Measurements from ENCODE around the gene MTOR. TPM values are rescaled to one million over a fixed set of nuclear protein-coding genes. Genes with fewer than 3 reads are reported as not detected.
"Not testable (repeated sequence)": the region's sequence is repeated elsewhere in the genome, so short reads cannot be mapped to it uniquely, and the experiment has no call there.

Gene MTOR
- total RNA-seq, 4 donors from 2014 or later = 32.9 to 43.7 (median 39.3) TPM

DNA sequence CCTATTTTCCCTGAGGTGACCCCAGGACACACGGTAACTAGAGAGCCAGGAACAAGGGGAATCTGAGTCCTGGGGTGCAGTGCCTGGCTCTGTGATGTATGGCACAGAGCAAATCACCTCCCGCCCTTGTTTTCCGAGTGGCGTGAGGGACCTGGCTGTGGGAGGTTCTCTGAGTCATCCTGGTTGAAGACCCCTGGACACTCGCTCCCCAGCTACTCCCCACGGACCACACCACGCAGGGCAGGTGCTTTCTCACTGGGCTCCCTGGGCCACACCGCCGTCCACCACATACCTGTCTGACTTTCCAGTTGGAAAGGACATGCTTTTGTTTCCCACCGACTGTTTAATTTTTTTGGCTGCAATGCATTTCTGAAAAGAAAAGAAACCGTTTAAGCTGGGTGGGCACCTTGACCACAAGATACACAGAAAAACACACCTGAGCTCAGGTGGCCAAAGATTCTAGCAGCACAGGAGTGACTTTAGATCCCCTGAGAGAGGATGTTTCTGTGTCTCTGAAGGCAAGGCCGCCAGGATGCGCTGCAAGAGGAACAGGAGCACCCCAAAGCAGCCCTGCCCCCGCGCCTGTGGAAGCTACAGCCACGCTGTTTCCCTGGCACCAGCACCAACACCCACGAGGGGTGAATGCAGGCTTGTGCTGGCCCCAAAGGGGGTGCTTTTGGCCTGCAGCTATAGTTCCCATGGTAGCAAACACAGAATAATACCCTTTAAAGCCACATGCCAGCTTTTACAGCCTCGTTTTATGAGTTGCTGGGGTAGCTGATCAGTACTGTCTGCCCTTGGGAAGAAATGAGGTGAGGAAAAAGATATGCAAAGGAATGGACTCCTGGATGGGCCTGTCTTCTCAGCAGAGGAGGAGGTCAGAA, 194.4 kb downstream of the MTOR start:
- Histone ChIP-seq H3K4me1 (peaks cover 5% of the 10 kb centered on the region), H3K9me3 (no peaks in the 10 kb centered on the region), H3K27me3 (no peaks in the 10 kb centered on the region), H3K27ac (no peak overlapping the region), H3K36me3 (peaks cover 87% of the 10 kb centered on the region), H3K4me3 (no peak overlapping the region)
- no peak for TF ChIP-seq EP300 (IDR thresholded peaks at IDR 0.05)
- no peak for TF ChIP-seq POLR2A (IDR thresholded peaks at IDR 0.05)
- TF ChIP-seq POLR2AphosphoS5 (IDR thresholded peaks at IDR 0.05) = no peak
- TF ChIP-seq, protein P1, sequence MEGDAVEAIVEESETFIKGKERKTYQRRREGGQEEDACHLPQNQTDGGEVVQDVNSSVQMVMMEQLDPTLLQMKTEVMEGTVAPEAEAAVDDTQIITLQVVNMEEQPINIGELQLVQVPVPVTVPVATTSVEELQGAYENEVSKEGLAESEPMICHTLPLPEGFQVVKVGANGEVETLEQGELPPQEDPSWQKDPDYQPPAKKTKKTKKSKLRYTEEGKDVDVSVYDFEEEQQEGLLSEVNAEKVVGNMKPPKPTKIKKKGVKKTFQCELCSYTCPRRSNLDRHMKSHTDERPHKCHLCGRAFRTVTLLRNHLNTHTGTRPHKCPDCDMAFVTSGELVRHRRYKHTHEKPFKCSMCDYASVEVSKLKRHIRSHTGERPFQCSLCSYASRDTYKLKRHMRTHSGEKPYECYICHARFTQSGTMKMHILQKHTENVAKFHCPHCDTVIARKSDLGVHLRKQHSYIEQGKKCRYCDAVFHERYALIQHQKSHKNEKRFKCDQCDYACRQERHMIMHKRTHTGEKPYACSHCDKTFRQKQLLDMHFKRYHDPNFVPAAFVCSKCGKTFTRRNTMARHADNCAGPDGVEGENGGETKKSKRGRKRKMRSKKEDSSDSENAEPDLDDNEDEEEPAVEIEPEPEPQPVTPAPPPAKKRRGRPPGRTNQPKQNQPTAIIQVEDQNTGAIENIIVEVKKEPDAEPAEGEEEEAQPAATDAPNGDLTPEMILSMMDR (IDR thresholded peaks at IDR 0.05) = no peak
- DNase-seq (ENCODE audit: low spot score in 2 of 2) = peak; percentile 40 to 70
- 83% methylated on average over 18 of the region's 18 CpGs for WGBS

DNA sequence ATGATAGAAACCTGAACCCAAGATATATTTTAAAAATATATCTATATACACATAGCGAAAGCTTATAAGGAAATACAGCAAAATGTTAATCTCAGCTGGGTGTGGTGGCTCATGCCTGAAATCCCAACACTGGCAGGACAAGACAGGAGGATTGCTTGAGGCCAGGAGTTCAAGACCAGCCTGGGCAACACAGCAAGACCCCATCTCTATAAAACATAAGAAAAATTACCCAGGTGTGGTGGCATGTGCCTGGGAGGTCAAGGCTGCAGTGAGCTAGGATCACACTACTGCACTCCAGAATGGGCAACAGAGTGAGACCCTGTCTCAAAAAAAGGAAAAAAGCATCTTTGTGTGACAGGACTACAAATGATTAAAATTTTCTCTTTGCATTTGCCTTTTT, 196.6 kb downstream of the MTOR start:
- Histone ChIP-seq H3K27ac (no peak overlapping the region), H3K36me3 (peaks cover 65% of the 10 kb centered on the region), H3K4me3 (no peak overlapping the region), H3K27me3 (no peaks in the 10 kb centered on the region), H3K9me3 (no peaks in the 10 kb centered on the region), H3K4me1 (peaks cover 14% of the 10 kb centered on the region)
- DNase-seq (ENCODE audit: low spot score in 2 of 2) = peak in 1 of 2 donors; percentile 11
- TF ChIP-seq POLR2AphosphoS5 (IDR thresholded peaks at IDR 0.05) (no peak), POLR2A (IDR thresholded peaks at IDR 0.05) (no peak), EP300 (IDR thresholded peaks at IDR 0.05) (no peak)
- TF ChIP-seq, protein P1 (IDR thresholded peaks at IDR 0.05) = no peak
- 97% methylated on average over 1 of the region's 1 CpG for WGBS

DNA sequence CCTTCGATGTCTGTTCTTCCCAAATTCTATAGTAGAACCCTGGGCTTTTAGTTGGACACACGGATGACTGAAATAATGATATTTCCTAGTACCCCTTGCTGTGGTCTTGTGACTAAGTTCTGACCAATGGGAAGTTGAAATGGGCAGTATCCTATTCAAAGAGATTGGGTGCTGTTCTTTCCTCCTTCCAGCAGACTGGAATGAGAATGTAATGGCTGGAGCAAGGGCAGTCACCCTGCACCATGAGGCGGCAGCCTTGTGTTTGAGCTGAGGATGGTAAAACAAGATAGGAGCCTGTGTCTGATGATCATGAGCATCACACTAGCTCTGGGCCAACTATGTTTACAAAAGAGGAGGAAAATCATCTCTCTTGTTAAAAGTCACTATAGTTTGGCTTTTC, 197.4 kb downstream of the MTOR start:
- DNase-seq (ENCODE audit: low spot score in 2 of 2) = no peak
- Histone ChIP-seq H3K36me3 (peaks cover 56% of the 10 kb centered on the region), H3K9me3 (no peaks in the 10 kb centered on the region), H3K4me1 (peaks cover 17% of the 10 kb centered on the region), H3K27me3 (no peaks in the 10 kb centered on the region), H3K4me3 (no peak overlapping the region), H3K27ac (no peak overlapping the region)
- 98% methylated on average over 3 of the region's 3 CpGs for WGBS
- no peak for TF ChIP-seq POLR2AphosphoS5 (IDR thresholded peaks at IDR 0.05)
- no peak for TF ChIP-seq POLR2A (IDR thresholded peaks at IDR 0.05)
- TF ChIP-seq, protein P1 (IDR thresholded peaks at IDR 0.05) = no peak
- TF ChIP-seq EP300 (IDR thresholded peaks at IDR 0.05) = no peak

DNA sequence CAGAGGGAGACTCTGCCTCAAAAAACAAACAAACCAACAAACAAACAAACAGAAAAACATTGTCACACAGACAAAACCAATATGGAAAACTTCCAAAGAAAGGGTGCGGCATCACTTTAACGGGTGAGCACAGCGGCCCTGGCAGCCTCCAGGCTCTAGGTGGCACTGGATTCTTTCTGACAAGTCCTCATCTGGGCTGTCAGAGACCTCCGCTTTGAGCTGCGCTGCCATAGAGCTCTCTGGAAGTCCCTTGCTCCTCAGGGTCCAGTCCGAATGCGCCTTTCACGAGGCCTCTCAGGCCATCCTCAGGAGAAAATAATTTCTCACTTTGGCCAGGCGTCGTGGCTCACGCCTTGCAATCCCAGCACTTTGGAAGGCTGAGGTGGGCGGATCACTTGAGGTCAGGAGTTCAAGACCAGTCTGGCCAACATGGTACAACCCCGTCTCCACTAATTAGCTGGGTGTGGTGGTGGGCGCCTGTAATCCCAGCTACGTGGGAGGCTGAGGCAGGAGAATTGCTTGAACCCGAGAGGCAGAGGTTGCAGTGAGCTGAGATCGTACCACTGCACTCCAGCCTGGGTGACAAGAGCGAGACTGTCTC, 198.3 kb downstream of the MTOR start:
- 79% methylated on average over 18 of the region's 18 CpGs for WGBS
- not testable (repeated sequence) for H3K27me3 ChIP-seq, H3K9me3 ChIP-seq, H3K27ac ChIP-seq, H3K4me3 ChIP-seq
- H3K4me1 ChIP-seq = peaks cover 22% of the 10 kb centered on the region
- TF ChIP-seq, protein P1 (IDR thresholded peaks at IDR 0.05) = peak in 1 of 2 donors; percentile 9
- peak; percentile 26 to 43 for DNase-seq (ENCODE audit: low spot score in 2 of 2)
- H3K36me3 ChIP-seq = peaks cover 47% of the 10 kb centered on the region

DNA sequence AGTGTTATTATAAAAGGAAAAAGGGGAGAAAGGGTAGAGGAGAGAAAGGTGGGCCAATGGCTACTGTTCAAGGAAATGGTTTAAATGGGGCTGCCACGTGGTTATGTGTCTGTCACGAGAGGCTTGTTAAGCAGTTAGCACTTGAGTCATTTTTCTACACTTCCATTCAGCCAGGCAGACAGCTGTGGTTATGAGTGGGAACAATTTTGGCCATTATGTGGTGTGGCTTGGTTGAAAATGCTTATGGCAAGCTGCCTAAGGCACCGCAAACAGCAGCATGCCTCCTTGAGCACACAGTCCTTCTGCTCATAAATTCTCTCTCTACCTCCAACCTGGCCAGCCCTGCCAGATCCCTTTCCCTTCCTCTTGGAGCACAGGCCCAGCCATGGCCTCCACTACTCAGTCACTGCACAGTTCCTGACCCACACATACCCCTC, 199.4 kb downstream of the MTOR start:
- Histone ChIP-seq H3K36me3 (peaks cover 37% of the 10 kb centered on the region), H3K9me3 (no peaks in the 10 kb centered on the region), H3K4me3 (no peak overlapping the region), H3K27me3 (no peaks in the 10 kb centered on the region), H3K27ac (no peak overlapping the region), H3K4me1 (peaks cover 30% of the 10 kb centered on the region)
- TF ChIP-seq EP300 (IDR thresholded peaks at IDR 0.05) (no peak), POLR2AphosphoS5 (IDR thresholded peaks at IDR 0.05) (no peak), POLR2A (IDR thresholded peaks at IDR 0.05) (no peak)
- TF ChIP-seq, protein P1 (IDR thresholded peaks at IDR 0.05) = no peak
- peak; percentile 17 to 43 for DNase-seq (ENCODE audit: low spot score in 2 of 2)
- WGBS = 56% methylated on average over 3 of the region's 3 CpGs

Measured in suprapubic skin (tissue), 4 donors.